ENCODE results near the gene TIMP1.

Gene TIMP1

DNA sequence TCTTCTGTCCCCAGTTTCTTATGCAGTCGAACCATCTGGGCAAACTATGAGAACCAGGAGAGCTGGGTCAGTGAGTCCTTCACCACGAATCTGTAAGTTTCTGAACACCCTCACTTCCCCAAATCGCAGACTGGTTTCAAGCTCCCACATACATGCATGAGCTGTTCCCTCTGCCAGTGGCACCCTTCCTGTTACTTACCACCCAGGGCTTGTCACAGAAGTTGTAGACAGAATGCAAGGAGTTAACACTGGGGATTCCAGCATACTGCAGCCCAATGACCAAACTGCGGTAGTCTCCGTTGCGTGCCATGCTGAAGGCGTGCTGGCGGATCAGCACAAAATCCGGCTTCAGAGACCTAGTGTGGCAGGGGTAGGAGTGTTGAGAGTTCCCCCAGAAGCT, 22.8 kb downstream of the TIMP1 start:
- ChIA-PET CTCF (interaction anchor here (0.6 kb wide), 1 partner anchor 230 kb away, joined by 5 read pairs; no protein-coding TSS in a partner anchor), POLR2A (no interaction called here)
- Histone ChIP-seq H3K4me1 (ENCODE audit: control insufficient read depth, insufficient read depth, low read length) (no peaks in the 10 kb centered on the region), H3K4me3 (ENCODE audit: low read depth, low read length) (no peak overlapping the region), H3K36me3 (ENCODE audit: control insufficient read depth in 2 of 2, insufficient read depth in 1 of 2, low read length in 2 of 2) (no peaks in the 10 kb centered on the region), H3K9me3 (ENCODE audit: control insufficient read depth, insufficient read depth, low read depth, low read length) (no peaks in the 10 kb centered on the region), H3K27ac (ENCODE audit: extremely low read depth, low read depth, low read length) (no peak overlapping the region)
- TF ChIP-seq REPIN1 (tag by site-specific recombination; IDR thresholded peaks at IDR 0.05; ENCODE audit: low read depth): no peak
- no peak for TF ChIP-seq GFI1B (tag by site-specific recombination; IDR thresholded peaks at IDR 0.05)
- no peak for TF ChIP-seq ZNF121 (tag by site-specific recombination; IDR thresholded peaks at IDR 0.05)
- no peak for TF ChIP-seq ZNF155 (tag by site-specific recombination; IDR thresholded peaks at IDR 0.05)
- TF ChIP-seq ZNF423 (tag by site-specific recombination; IDR thresholded peaks at IDR 0.05): no peak
- no peak for TF ChIP-seq KLF7 (tag by site-specific recombination; IDR thresholded peaks at IDR 0.05; ENCODE audit: borderline replicate concordance)
- TF ChIP-seq ZNF335 (tag by site-specific recombination; conservative IDR thresholded peaks at IDR 0.05): no peak
- no peak for TF ChIP-seq ZXDB (tag by site-specific recombination; IDR thresholded peaks at IDR 0.05)
- no peak for TF ChIP-seq ZNF202 (tag by site-specific recombination; IDR thresholded peaks at IDR 0.05; ENCODE audit: borderline replicate concordance)
- TF ChIP-seq ZNF701 (tag by site-specific recombination; IDR thresholded peaks at IDR 0.05): no peak
- no peak for TF ChIP-seq YY1 (tag by site-specific recombination; IDR thresholded peaks at IDR 0.05)
- TF ChIP-seq, protein P1, sequence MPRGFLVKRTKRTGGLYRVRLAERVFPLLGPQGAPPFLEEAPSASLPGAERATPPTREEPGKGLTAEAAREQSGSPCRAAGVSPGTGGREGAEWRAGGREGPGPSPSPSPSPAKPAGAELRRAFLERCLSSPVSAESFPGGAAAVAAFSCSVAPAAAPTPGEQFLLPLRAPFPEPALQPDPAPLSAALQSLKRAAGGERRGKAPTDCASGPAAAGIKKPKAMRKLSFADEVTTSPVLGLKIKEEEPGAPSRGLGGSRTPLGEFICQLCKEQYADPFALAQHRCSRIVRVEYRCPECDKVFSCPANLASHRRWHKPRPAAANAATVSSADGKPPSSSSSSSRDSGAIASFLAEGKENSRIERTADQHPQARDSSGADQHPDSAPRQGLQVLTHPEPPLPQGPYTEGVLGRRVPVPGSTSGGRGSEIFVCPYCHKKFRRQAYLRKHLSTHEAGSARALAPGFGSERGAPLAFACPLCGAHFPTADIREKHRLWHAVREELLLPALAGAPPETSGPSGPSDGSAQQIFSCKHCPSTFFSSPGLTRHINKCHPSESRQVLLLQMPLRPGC (tag by site-specific recombination; IDR thresholded peaks at IDR 0.05): no peak

DNA sequence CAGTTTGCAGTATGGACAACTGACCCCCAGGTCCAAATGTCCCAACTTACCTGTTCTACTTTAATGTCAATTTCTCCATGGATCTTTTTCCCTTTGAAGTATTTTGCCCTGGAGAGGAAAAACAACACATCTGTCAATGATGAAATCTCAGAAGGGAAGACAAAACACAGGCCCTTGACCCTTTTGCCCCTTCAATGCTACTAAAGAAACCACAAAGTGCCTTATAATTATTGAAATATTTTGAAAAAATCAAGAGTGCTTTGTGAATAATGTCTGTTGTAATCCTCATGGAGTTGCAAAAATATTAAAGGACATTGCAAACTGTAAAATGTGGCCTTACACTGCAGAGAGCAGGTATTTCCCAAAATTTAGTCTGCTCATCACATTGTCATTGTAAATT, 24.9 kb downstream of the TIMP1 start:
- CTCF ChIA-PET: no interaction called here
- Histone ChIP-seq H3K27ac (ENCODE audit: extremely low read depth, low read depth, low read length) (no peak overlapping the region), H3K36me3 (ENCODE audit: control insufficient read depth in 2 of 2, insufficient read depth in 1 of 2, low read length in 2 of 2) (no peaks in the 10 kb centered on the region), H3K4me3 (ENCODE audit: low read depth, low read length) (no peak overlapping the region), H3K4me1 (ENCODE audit: control insufficient read depth, insufficient read depth, low read length) (no peaks in the 10 kb centered on the region), H3K9me3 (ENCODE audit: control insufficient read depth, insufficient read depth, low read depth, low read length) (no peaks in the 10 kb centered on the region)
- TF ChIP-seq HOXC10 (CRISPR knock-in tag; IDR thresholded peaks at IDR 0.05) (no peak), ZNF311 (tag by site-specific recombination; IDR thresholded peaks at IDR 0.05; ENCODE audit: borderline replicate concordance) (no peak), ZNF133 (tag by site-specific recombination; IDR thresholded peaks at IDR 0.05) (no peak), KLF10 (tag by site-specific recombination; IDR thresholded peaks at IDR 0.05) (no peak), ZNF223 (tag by site-specific recombination; IDR thresholded peaks at IDR 0.05) (no peak), ZNF214 (tag by site-specific recombination; IDR thresholded peaks at IDR 0.05; ENCODE audit: borderline replicate concordance) (no peak), ZNF157 (tag by site-specific recombination; IDR thresholded peaks at IDR 0.05) (no peak), ZNF544 (tag by site-specific recombination; IDR thresholded peaks at IDR 0.05) (no peak)
- TF ChIP-seq, protein P2, sequence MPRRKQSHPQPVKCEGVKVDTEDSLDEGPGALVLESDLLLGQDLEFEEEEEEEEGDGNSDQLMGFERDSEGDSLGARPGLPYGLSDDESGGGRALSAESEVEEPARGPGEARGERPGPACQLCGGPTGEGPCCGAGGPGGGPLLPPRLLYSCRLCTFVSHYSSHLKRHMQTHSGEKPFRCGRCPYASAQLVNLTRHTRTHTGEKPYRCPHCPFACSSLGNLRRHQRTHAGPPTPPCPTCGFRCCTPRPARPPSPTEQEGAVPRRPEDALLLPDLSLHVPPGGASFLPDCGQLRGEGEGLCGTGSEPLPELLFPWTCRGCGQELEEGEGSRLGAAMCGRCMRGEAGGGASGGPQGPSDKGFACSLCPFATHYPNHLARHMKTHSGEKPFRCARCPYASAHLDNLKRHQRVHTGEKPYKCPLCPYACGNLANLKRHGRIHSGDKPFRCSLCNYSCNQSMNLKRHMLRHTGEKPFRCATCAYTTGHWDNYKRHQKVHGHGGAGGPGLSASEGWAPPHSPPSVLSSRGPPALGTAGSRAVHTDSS (tag by site-specific recombination; IDR thresholded peaks at IDR 0.05): no peak
- TF ChIP-seq, protein P3, sequence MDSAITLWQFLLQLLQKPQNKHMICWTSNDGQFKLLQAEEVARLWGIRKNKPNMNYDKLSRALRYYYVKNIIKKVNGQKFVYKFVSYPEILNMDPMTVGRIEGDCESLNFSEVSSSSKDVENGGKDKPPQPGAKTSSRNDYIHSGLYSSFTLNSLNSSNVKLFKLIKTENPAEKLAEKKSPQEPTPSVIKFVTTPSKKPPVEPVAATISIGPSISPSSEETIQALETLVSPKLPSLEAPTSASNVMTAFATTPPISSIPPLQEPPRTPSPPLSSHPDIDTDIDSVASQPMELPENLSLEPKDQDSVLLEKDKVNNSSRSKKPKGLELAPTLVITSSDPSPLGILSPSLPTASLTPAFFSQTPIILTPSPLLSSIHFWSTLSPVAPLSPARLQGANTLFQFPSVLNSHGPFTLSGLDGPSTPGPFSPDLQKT (IDR thresholded peaks at IDR 0.05; ENCODE audit: borderline replicate concordance, low read depth, low read length): no peak
- TF ChIP-seq, protein P4, sequence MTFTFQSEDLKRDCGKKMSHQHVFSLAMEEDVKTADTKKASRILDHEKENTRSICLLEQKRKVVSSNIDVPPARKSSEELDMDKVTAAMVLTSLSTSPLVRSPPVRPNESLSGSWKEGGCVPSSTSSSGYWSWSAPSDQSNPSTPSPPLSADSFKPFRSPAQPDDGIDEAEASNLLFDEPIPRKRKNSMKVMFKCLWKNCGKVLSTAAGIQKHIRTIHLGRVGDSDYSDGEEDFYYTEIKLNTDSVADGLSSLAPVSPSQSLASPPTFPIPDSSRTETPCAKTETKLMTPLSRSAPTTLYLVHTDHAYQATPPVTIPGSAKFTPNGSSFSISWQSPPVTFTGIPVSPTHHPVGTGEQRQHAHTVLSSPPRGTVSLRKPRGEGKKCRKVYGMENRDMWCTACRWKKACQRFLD (tag by site-specific recombination; IDR thresholded peaks at IDR 0.05): no peak
- TF ChIP-seq, protein P5, sequence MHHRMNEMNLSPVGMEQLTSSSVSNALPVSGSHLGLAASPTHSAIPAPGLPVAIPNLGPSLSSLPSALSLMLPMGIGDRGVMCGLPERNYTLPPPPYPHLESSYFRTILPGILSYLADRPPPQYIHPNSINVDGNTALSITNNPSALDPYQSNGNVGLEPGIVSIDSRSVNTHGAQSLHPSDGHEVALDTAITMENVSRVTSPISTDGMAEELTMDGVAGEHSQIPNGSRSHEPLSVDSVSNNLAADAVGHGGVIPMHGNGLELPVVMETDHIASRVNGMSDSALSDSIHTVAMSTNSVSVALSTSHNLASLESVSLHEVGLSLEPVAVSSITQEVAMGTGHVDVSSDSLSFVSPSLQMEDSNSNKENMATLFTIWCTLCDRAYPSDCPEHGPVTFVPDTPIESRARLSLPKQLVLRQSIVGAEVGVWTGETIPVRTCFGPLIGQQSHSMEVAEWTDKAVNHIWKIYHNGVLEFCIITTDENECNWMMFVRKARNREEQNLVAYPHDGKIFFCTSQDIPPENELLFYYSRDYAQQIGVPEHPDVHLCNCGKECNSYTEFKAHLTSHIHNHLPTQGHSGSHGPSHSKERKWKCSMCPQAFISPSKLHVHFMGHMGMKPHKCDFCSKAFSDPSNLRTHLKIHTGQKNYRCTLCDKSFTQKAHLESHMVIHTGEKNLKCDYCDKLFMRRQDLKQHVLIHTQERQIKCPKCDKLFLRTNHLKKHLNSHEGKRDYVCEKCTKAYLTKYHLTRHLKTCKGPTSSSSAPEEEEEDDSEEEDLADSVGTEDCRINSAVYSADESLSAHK (tag by site-specific recombination; IDR thresholded peaks at IDR 0.05): no peak
- POLR2A ChIA-PET: no interaction called here
